GM12878 (cell line): ENCODE data around the gene ENOX2. TPM values are rescaled to one million over a fixed set of nuclear protein-coding genes. Genes with fewer than 3 reads are reported as not detected.

Source experiments
- polyA plus RNA-seq, 11 experiments: library from polyadenylated mRNA; depleted of rRNA in 4 of 11; unstranded in 6 of 11; stranded (reverse) in 5 of 11; fragments of >200 nt; fragmentation: Nextera tagmentation in 4 of 11; fragmentation: Illumina TruSeq in 1 of 11; extraction: Ambion mirVana in 4 of 11; extraction: Trizol in 1 of 11; gene quantifications; 1 replicate in 1 of 11; 2 replicates in 10 of 11; pipeline versions ENCODE4 v1.2.1 to v1.2.3, GENCODE V29; 2011 to 2016; ENCODE audit warnings: inconsistent platforms in 2 of 11, missing spikeins in 2 of 11, low read depth in 1 of 11
- total RNA-seq, 4 experiments: library from RNA; depleted of rRNA in 3 of 4; stranded (reverse); fragments of >200 nt in 3 of 4; fragmentation: Illumina TruSeq in 1 of 4; extraction: Trizol in 1 of 4; gene quantifications; 2 replicates each; pipeline versions ENCODE4 v1.2.1 to v1.2.3, GENCODE V29; 2013 to 2021

ENOX2 gene
- total and polyA plus RNA-seq, 10 of the 15 experiments (the other 5 are each of a cell fraction or from before 2014, with no cell fraction given) = 3.2 to 13.0 (median 7.7) TPM

Other genes with a start within 250 kb of the ENOX2 start
- gene ARHGAP36, start 155.1 kb upstream of the ENOX2 start, total RNA-seq (2014; rRNA removed) = not detected in 2 replicates
- not detected in 2 replicates for gene ARHGAP36, start 155.1 kb upstream of the ENOX2 start, total RNA-seq (2014; rRNA removed; fragmentation: Illumina TruSeq; extraction: Trizol)
- not detected in 2 replicates for gene ARHGAP36, start 155.1 kb upstream of the ENOX2 start, total RNA-seq (2021)
- gene ARHGAP36, start 155.1 kb upstream of the ENOX2 start, polyA plus RNA-seq (2011; rRNA removed) = not detected in 2 replicates
- gene ARHGAP36, start 155.1 kb upstream of the ENOX2 start, polyA plus RNA-seq (2014; fragmentation: Illumina TruSeq; extraction: Trizol) = not detected in 2 replicates
- gene ARHGAP36, start 155.1 kb upstream of the ENOX2 start, polyA plus RNA-seq (2014; fragmentation: Nextera tagmentation; extraction: Ambion mirVana) = not detected
- not detected in 2 replicates for gene ARHGAP36, start 155.1 kb upstream of the ENOX2 start, polyA plus RNA-seq (2014; rRNA removed)
- gene ARHGAP36, start 155.1 kb upstream of the ENOX2 start, polyA plus RNA-seq (2016; fragmentation: Nextera tagmentation; extraction: Ambion mirVana) = not detected